HG03354 (cell line): ENCODE measurements around the gene PURA.

Experiments used
- ATAC-seq: cut with Tn5 transposase; IDR thresholded peaks from one replicate; pipeline ENCODE4 v1.9.1; 2021; ENCODE audit warnings: mild to moderate bottlenecking; ENCODE audit not compliant: unreplicated experiment, poor library complexity, severe bottlenecking

Gene PURA

GRCh38 chr5:140109018-140109758 is 4.7 kb upstream of the PURA start:
- no peak for ATAC-seq

DNA sequence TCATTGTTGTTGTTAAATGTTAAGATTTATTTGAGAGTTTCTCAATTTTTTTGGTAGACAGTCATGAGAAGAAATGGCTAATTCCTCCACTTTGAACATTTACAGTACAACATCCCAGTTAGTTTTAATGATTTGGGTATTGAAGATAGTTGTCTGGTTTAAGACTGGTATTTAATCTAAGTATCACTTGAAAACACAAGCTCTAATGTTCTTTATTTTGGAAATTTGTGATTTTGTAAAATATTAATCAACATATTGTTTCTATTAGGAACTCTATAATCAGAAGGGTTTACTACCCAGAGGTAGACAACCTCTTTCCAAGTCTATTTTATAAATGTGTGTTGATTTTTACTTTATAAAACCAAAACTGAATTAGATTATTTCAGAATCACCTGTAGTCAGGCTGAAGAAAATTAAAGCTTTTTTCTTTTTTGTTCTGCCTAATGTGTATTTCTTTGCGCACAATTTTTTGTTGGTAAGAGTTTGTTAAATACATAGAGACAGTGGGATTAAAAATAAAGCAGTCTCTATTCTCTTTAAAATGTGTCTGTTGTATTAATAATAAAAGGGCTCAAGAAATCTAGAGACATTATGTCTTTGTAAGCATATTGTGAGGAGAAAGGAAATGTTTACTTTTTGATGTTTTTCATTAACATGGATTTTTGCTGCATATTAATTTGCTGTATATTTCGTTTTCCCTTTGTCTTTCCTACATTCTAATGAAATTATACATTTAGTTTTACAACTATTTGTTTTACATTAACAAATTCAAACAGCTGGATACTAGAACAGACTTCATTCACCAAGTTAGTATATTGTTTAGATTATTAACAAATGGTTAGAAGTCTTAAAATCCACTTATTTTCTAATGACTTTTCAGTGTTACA is 3.9 kb upstream of the PURA start:
- no peak for ATAC-seq

DNA sequence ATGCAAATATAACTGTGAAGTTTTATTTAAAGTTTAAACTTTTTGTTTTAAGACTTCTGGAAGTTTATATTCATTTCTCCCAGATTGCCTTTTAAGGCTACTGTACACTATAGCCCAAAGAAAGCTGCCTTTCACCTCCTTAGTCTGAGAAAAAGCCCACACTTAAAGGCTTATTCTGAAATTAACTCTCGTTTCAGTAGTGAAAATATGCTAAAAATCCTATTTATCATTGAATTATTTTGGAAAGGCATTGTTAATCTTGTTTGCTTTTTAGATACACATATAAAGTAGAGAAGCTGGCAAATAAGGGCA is 3.3 kb upstream of the PURA start:
- no peak for ATAC-seq

DNA sequence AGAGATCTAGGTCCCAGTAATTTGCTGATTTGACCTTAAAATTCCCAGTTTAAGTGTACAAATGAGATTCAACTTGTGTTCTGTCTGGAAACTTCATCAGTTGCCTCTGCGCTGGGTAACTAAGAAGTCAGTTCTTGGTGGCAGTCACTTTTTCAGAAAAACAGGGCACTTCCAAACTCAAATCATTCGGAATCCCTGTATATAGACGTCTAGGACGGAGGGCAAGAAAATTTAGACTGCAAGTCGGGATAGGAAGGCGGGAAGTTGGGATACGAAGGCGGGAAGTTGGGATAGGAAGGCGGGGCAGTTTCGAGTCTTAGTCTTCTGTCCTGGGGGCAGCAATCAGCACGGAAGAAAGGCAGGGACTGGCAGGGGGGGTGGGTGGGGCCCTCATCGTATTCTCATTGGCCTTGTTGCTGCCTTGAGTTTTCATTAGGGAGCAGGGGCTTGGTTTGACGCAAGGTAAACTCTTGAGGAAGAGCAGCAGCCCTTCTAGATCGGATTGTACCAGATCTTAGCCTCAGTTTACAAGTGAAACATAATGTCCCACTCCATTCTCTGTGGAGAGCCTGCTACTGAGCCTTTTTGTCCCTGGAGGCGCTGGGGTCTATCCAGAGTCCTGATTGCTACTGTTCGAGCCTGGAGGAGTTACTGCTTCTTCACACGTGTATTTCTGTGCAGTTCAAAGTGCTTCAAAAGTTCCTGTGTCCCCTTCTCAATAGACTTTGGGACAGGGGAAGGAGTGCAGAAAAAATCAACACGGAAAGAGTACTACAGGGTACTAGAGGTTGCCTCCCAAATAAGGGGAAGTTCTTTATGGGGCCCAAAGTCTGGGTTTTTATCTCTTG is 2.7 kb upstream of the PURA start:
- ATAC-seq = no peak

GRCh38 chr5:140111859-140112551 is 1.9 kb upstream of the PURA start:
- no peak for ATAC-seq

DNA sequence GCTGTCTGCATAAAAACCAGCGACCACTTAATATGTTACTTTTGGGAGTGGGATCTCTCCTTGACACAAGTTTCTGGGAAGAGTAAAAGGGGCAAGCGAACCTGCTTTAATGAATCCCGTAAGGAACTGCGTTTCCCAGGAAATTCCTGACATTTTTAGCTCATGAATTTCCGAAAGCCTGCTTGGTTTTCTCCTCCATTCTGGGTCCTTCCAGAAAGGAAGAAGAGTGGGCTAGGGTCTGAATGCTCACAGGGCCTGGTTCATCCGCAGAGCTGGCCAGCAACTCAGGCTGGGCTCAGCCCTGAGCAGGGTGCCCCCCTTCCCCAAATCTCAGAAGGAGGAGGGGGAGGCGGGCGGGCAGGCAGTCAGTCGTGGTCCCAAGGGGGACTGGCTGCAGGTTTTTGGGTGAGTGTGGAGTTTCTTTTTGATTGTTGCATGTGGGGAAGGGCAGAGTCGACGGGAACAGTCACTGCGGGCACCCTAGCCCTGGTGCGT is 1.2 kb upstream of the PURA start:
- no peak for ATAC-seq

- ATAC-seq = no peak
Measured at GRCh38 chr5:140113180-140113698, 670 bp upstream of the PURA start.

GRCh38 chr5:140114341-140115185 is 654 bp downstream of the PURA start:
- ATAC-seq = peak; percentile 34

DNA sequence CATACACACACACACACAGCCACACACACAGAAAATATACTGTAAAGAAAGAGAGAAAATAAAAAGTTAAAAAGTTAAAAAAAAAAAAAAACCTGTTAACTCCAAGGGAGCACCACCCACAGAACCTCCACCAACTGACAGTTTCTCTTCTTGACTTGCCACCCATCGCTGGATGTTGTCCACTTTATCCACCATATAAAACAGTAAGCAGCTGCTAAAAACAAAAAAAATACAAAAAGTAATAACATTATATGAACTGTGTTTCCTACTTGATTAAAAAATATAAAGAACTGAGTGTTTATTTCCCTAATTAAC is 1.2 kb downstream of the PURA start:
- ATAC-seq = no peak

DNA sequence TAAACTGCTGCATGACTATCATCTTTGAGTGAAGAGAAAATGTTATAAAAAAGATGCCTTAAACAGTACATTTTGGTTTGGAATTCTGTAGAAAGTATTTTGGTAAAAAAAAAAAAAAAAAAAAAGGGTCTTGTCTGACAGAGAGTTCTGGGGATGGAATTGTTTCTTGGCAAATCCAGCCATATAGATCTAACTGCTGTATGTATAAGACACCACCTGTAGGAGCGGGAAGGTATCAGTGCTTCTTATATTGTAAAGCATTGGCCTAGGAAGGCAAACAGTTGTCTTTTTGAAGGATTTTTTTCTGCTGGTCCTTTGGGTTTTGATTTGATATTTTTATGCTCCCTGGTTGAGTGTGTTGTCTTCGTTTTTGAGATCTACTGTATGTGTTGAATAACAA is 2.8 kb downstream of the PURA start:
- ATAC-seq = no peak

- ATAC-seq = no peak
Measured at GRCh38 chr5:140117523-140117922, 3.6 kb downstream of the PURA start.

DNA sequence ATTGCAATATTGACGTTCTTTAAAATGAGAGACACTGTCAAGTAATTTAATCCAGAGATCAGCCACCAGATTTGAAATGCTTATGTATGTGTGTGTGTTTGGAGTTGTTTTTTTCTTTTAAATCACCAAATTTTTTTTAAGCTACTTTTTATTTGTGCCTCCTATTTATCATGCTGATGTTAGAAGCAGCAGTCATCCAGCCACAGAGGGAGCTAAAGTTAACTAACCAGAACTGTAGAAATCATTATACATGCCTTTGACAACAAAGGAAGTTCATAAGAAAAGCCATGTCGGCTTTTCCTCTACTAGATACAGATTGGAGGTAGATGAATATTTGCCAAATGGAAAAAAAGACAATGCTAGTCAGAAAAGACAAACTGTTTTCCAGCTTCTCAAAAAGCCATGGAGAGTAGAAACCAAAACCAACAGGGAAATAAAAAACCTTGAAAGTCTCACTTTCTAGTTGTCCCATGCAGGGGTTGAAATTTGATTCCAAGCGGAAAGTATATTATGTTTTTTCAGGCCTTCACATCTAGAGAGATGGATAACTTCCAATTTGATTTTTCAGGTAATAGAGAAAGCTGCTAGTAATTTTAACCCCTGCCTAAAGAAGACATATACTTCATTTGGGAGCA is 4.5 kb downstream of the PURA start:
- no peak for ATAC-seq

- ATAC-seq = no peak
Measured at GRCh38 chr5:140125637-140126036, 11.7 kb downstream of the PURA start, which contains the start of gene IGIP. TSS of gene IGIP (plus strand) at chr5:140125937. CDS start at chr5:140128477, 2,540 bp downstream.

- no peak for ATAC-seq
Measured at GRCh38 chr5:140126315-140127012, 12.6 kb downstream of the PURA start.

DNA sequence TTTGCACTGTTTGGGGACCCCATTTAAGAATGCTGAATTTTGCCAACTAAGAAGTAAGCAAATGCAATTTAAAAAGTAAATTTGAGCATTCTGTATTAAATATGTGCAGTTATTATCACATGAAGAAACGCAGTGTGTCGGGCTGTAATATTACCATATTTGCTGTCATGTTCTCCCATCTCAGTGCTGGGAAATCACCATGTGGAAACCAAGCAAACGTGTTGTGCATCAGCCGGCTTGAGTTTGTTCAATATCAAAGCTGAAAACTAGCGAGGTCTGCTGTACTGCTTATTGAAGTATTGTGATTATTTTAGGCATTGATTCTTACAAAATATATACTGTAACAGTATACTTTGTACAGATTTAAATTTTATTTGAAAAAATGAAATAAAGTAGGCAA is 14.5 kb downstream of the PURA start:
- no peak for ATAC-seq

GRCh38 chr5:140130949-140131733 is 17.2 kb downstream of the PURA start:
- ATAC-seq = no peak

- ATAC-seq = no peak
Measured at GRCh38 chr5:140131967-140132409, 18.1 kb downstream of the PURA start.
